ENCODE measurements around the gene MAPKAP1.

DNA sequence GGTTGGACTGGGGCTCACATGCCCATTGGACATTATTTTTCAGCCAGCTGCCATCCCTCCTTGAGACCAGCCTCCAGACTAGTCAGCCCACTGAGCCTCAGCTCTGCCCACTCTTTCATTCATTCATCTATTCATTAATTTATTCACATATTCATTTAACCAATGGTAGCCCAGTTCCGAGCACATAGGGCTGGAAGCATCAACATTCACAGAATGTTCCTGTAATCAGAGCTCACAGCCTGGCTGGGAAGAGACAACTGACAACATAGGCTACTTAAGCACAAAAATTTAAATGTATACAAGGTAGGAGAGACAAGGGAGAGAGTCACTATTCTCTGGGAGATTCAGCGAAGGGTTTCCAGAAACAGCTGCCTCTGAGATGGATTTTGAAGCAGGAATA lies 23.2 kb upstream of the MAPKAP1 start:
- TF ChIP-seq GATA2 (IDR thresholded peaks at IDR 0.05; ENCODE audit: low read depth, low read length) (no peak), GATA3 (IDR thresholded peaks at IDR 0.05; ENCODE audit: low read depth, low read length) (no peak)

Measured in SH-SY5Y (cell line).